Measurements from ENCODE around the gene RBM5. TPM values are rescaled to one million over a fixed set of nuclear protein-coding genes. Genes with fewer than 3 reads are reported as not detected.

The RBM5 gene
- total and polyA plus RNA-seq, 3 experiments from 2014 or later = 36.9 to 136 (median 127) TPM

GRCh38 chr3:50146316-50146901, 57.7 kb downstream of the RBM5 start:
- Histone ChIP-seq H3K9me3 (ENCODE audit: low read length) (no peaks in the 10 kb centered on the region), H3K27ac (ENCODE audit: low read depth, low read length) (no peak overlapping the region), H3K4me1 (ENCODE audit: insufficient read depth, low read length) (no peaks in the 10 kb centered on the region), H3K27me3 (ENCODE audit: insufficient read depth, low read length, poor library complexity, severe bottlenecking) (no peaks in the 10 kb centered on the region), H3K4me3 (ENCODE audit: low read length) (no peak overlapping the region), H3K36me3 (ENCODE audit: insufficient read depth, low read length) (no peaks in the 10 kb centered on the region)
- Mint-ChIP-seq H3K36me3 (no peaks in the 10 kb centered on the region), H3K4me1 (no peaks in the 10 kb centered on the region), H3K27me3 (peaks cover 0 to 4% of the 10 kb centered on the region in 2 donors), H3K4me3 (no peak overlapping the region), H3K27ac (no peak overlapping the region), H3K9me3 (no peaks in the 10 kb centered on the region)
- POLR2A ChIA-PET = no interaction called here
- no peak for DNase-seq
- CTCF ChIA-PET = no interaction called here

- Mint-ChIP-seq H3K4me3 (no peak overlapping the region), H3K27me3 (peaks cover 0 to 7% of the 10 kb centered on the region in 2 donors), H3K36me3 (no peaks in the 10 kb centered on the region), H3K9me3 (no peaks in the 10 kb centered on the region), H3K27ac (no peak overlapping the region), H3K4me1 (no peaks in the 10 kb centered on the region)
- Histone ChIP-seq H3K27me3 (ENCODE audit: insufficient read depth, low read length, poor library complexity, severe bottlenecking) (no peaks in the 10 kb centered on the region), H3K9me3 (ENCODE audit: low read length) (no peaks in the 10 kb centered on the region), H3K36me3 (ENCODE audit: insufficient read depth, low read length) (no peaks in the 10 kb centered on the region), H3K27ac (ENCODE audit: low read depth, low read length) (no peak overlapping the region), H3K4me1 (ENCODE audit: insufficient read depth, low read length) (no peaks in the 10 kb centered on the region), H3K4me3 (ENCODE audit: low read length) (no peak overlapping the region)
- ChIA-PET CTCF (no interaction called here), POLR2A (no interaction called here)
- DNase-seq = no peak
Measured at GRCh38 chr3:50147016-50147415, 58.3 kb downstream of the RBM5 start.

GRCh38 chr3:50147447-50147846, 58.7 kb downstream of the RBM5 start:
- H3K4me1 ChIP-seq (ENCODE audit: insufficient read depth, low read length) = no peaks in the 10 kb centered on the region
- Mint-ChIP-seq H3K27me3 (peaks cover 0 to 8% of the 10 kb centered on the region in 2 donors), H3K36me3 (no peaks in the 10 kb centered on the region)

GRCh38 chr3:50147861-50148260, 59.1 kb downstream of the RBM5 start:
- Mint-ChIP-seq H3K27me3 (peaks cover 0 to 10% of the 10 kb centered on the region in 2 donors), H3K27ac (no peak overlapping the region), H3K4me1 (no peaks in the 10 kb centered on the region), H3K4me3 (no peak overlapping the region), H3K36me3 (no peaks in the 10 kb centered on the region), H3K9me3 (no peaks in the 10 kb centered on the region)
- Histone ChIP-seq H3K9me3 (ENCODE audit: low read length) (no peaks in the 10 kb centered on the region), H3K27me3 (ENCODE audit: insufficient read depth, low read length, poor library complexity, severe bottlenecking) (no peaks in the 10 kb centered on the region), H3K4me3 (ENCODE audit: low read length) (no peak overlapping the region), H3K36me3 (ENCODE audit: insufficient read depth, low read length) (no peaks in the 10 kb centered on the region), H3K27ac (ENCODE audit: low read depth, low read length) (no peak overlapping the region), H3K4me1 (ENCODE audit: insufficient read depth, low read length) (no peaks in the 10 kb centered on the region)
- POLR2A ChIA-PET = no interaction called here
- CTCF ChIA-PET = no interaction called here
- no peak for DNase-seq

More at GRCh38 chr3:50147447-50147846, 58.7 kb downstream of the RBM5 start:
- no peaks in the 10 kb centered on the region for H3K9me3 Mint-ChIP-seq
- DNase-seq = no peak
- H3K27ac Mint-ChIP-seq = no peak overlapping the region
- Histone ChIP-seq H3K9me3 (ENCODE audit: low read length) (no peaks in the 10 kb centered on the region), H3K36me3 (ENCODE audit: insufficient read depth, low read length) (no peaks in the 10 kb centered on the region), H3K27ac (ENCODE audit: low read depth, low read length) (no peak overlapping the region), H3K27me3 (ENCODE audit: insufficient read depth, low read length, poor library complexity, severe bottlenecking) (no peaks in the 10 kb centered on the region), H3K4me3 (ENCODE audit: low read length) (no peak overlapping the region)
- CTCF ChIA-PET = no interaction called here
- H3K4me3 Mint-ChIP-seq = no peak overlapping the region
- H3K4me1 Mint-ChIP-seq = no peaks in the 10 kb centered on the region
- POLR2A ChIA-PET = no interaction called here

GRCh38 chr3:50150404-50150750, 61.7 kb downstream of the RBM5 start:
- no peaks in the 10 kb centered on the region for H3K36me3 Mint-ChIP-seq
- H3K27me3 Mint-ChIP-seq = peaks cover 11 to 25% of the 10 kb centered on the region in 2 donors
- DNase-seq = no peak
- Histone ChIP-seq H3K4me1 (ENCODE audit: insufficient read depth, low read length) (peaks cover 5% of the 10 kb centered on the region), H3K4me3 (ENCODE audit: low read length) (no peak overlapping the region), H3K27me3 (ENCODE audit: insufficient read depth, low read length, poor library complexity, severe bottlenecking) (peaks cover 12% of the 10 kb centered on the region), H3K9me3 (ENCODE audit: low read length) (no peaks in the 10 kb centered on the region), H3K27ac (ENCODE audit: low read depth, low read length) (no peak overlapping the region), H3K36me3 (ENCODE audit: insufficient read depth, low read length) (no peaks in the 10 kb centered on the region)
- peak overlapping the region in 1 of 8 donors; percentile 62 for H3K27ac Mint-ChIP-seq
- peaks cover 0 to 7% (median 7%) of the 10 kb centered on the region in 3 donors for H3K4me1 Mint-ChIP-seq
- peaks cover 0 to 2% (median 0%) of the 10 kb centered on the region in 5 donors for H3K9me3 Mint-ChIP-seq
- ChIA-PET POLR2A (no interaction called here), CTCF (no interaction called here)
- peak overlapping the region in 1 of 7 donors; percentile 58 for H3K4me3 Mint-ChIP-seq

GRCh38 chr3:50150863-50151686, 62.4 kb downstream of the RBM5 start:
- Mint-ChIP-seq H3K4me3 (peak overlapping the region in 1 of 7 donors; percentile 58), H3K36me3 (no peaks in the 10 kb centered on the region), H3K9me3 (peaks cover 0 to 2% (median 0%) of the 10 kb centered on the region in 5 donors), H3K4me1 (peaks cover 0 to 13% (median 12%) of the 10 kb centered on the region in 3 donors), H3K27me3 (peaks cover 15 to 31% of the 10 kb centered on the region in 2 donors), H3K27ac (no peak overlapping the region)
- DNase-seq = no peak
- Histone ChIP-seq H3K4me3 (ENCODE audit: low read length) (no peak overlapping the region), H3K36me3 (ENCODE audit: insufficient read depth, low read length) (no peaks in the 10 kb centered on the region), H3K27me3 (ENCODE audit: insufficient read depth, low read length, poor library complexity, severe bottlenecking) (peaks cover 18% of the 10 kb centered on the region), H3K4me1 (ENCODE audit: insufficient read depth, low read length) (peaks cover 12% of the 10 kb centered on the region), H3K9me3 (ENCODE audit: low read length) (no peaks in the 10 kb centered on the region), H3K27ac (ENCODE audit: low read depth, low read length) (no peak overlapping the region)
- ChIA-PET CTCF (no interaction called here), POLR2A (no interaction called here)

GRCh38 chr3:50151728-50152127, 63.0 kb downstream of the RBM5 start:
- H3K9me3 ChIP-seq (ENCODE audit: low read length) = no peaks in the 10 kb centered on the region
- POLR2A ChIA-PET = no interaction called here
- H3K36me3 Mint-ChIP-seq = no peaks in the 10 kb centered on the region
- CTCF ChIA-PET = no interaction called here
- no peak for DNase-seq
- peak overlapping the region in 1 of 7 donors; percentile 72 for H3K4me3 Mint-ChIP-seq
- peaks cover 18 to 35% of the 10 kb centered on the region in 2 donors for H3K27me3 Mint-ChIP-seq
- peaks cover 16% of the 10 kb centered on the region for H3K4me1 ChIP-seq (ENCODE audit: insufficient read depth, low read length)
- H3K36me3 ChIP-seq (ENCODE audit: insufficient read depth, low read length) = no peaks in the 10 kb centered on the region
- H3K27ac ChIP-seq (ENCODE audit: low read depth, low read length) = no peak overlapping the region
- H3K9me3 Mint-ChIP-seq = peaks cover 0 to 2% (median 0%) of the 10 kb centered on the region in 5 donors
- H3K4me3 ChIP-seq (ENCODE audit: low read length) = no peak overlapping the region
- peaks cover 0 to 15% (median 12%) of the 10 kb centered on the region in 3 donors for H3K4me1 Mint-ChIP-seq
- H3K27me3 ChIP-seq (ENCODE audit: insufficient read depth, low read length, poor library complexity, severe bottlenecking) = peaks cover 24% of the 10 kb centered on the region
- peak overlapping the region in 1 of 8 donors; percentile 42 for H3K27ac Mint-ChIP-seq

GRCh38 chr3:50153782-50154475, 65.2 kb downstream of the RBM5 start:
- Mint-ChIP-seq H3K27me3 (peaks cover 21 to 48% of the 10 kb centered on the region in 2 donors), H3K9me3 (peaks cover 0 to 2% (median 0%) of the 10 kb centered on the region in 5 donors), H3K4me3 (peak overlapping the region; percentile 72 to 90 (median 83)), H3K4me1 (peaks cover 0 to 15% (median 12%) of the 10 kb centered on the region in 3 donors), H3K27ac (peak overlapping the region in 2 of 8 donors; percentile 20 to 22), H3K36me3 (no peaks in the 10 kb centered on the region)
- ChIA-PET POLR2A (no interaction called here), CTCF (no interaction called here)
- H3K36me3 ChIP-seq (ENCODE audit: insufficient read depth, low read length) = no peaks in the 10 kb centered on the region
- peaks cover 16% of the 10 kb centered on the region for H3K4me1 ChIP-seq (ENCODE audit: insufficient read depth, low read length)
- no peak overlapping the region for H3K4me3 ChIP-seq (ENCODE audit: low read length)
- H3K27ac ChIP-seq (ENCODE audit: low read depth, low read length) = no peak overlapping the region
- DNase-seq = no peak
- H3K27me3 ChIP-seq (ENCODE audit: insufficient read depth, low read length, poor library complexity, severe bottlenecking) = peaks cover 26% of the 10 kb centered on the region
- no peaks in the 10 kb centered on the region for H3K9me3 ChIP-seq (ENCODE audit: low read length)

Measured in CD8-positive, alpha-beta memory T cell (primary cell).